Caki2 (cell line): ENCODE measurements around the gene SERPINI2. TPM values are rescaled to one million over a fixed set of nuclear protein-coding genes. Genes with fewer than 3 reads are reported as not detected.
"Not testable (repeated sequence)": the region's sequence is repeated elsewhere in the genome, so short reads cannot be mapped to it uniquely, and the experiment has no call there.

Source experiments
- DNase-seq: peaks from one replicate; pipeline ENCODE4 v3.0.0-alpha.2; 2015; ENCODE audit warnings: low read depth
- in situ Hi-C: cut with HindIII; loops from 2 replicates; pipeline ENCODE4 v1.10.0; 2016; ENCODE audit warnings: low sequenced_read_pairs, low pct_unique_long_range_greater_than_20kb, mixed read lengths
- total RNA-seq: library from RNA; depleted of rRNA; stranded (reverse); fragments of >200 nt; shearing (Covaris generic); gene quantifications from 2 replicates; pipeline ENCODE4 v1.2.3, GENCODE V29; 2014; ENCODE audit warnings: low replicate concordance; rRNA removed

SERPINI2 gene
- total RNA-seq, 1 experiment from 2014 or later = not detected

GRCh38 chr3:167456157-167456799 lies 17.6 kb downstream of the SERPINI2 start:
- no peak for DNase-seq
- in situ Hi-C loops = no loop called here

- in situ Hi-C loops = no loop called here
- DNase-seq = no peak
Measured at GRCh38 chr3:167453815-167454214, 20.0 kb downstream of the SERPINI2 start.

GRCh38 chr3:167451282-167451681 lies 22.6 kb downstream of the SERPINI2 start:
- in situ Hi-C loops = no loop called here
- no peak for DNase-seq

GRCh38 chr3:167450675-167451074 lies 23.2 kb downstream of the SERPINI2 start:
- in situ Hi-C loops = no loop called here
- DNase-seq = no peak

GRCh38 chr3:167450195-167450594 lies 23.6 kb downstream of the SERPINI2 start:
- in situ Hi-C loops = no loop called here
- DNase-seq = no peak

- DNase-seq = no peak
- in situ Hi-C loops = no loop called here
Measured at GRCh38 chr3:167445491-167445890, 28.4 kb downstream of the SERPINI2 start.

- no peak for DNase-seq
- in situ Hi-C loops = no loop called here
Measured at GRCh38 chr3:167441256-167441655, 32.6 kb downstream of the SERPINI2 start.

- in situ Hi-C loops = no loop called here
- DNase-seq = no peak
Measured at GRCh38 chr3:167437428-167438139, 36.3 kb downstream of the SERPINI2 start.

GRCh38 chr3:167426962-167427361 lies 46.9 kb downstream of the SERPINI2 start:
- DNase-seq, in situ Hi-C loops: not testable (repeated sequence)

GRCh38 chr3:167422396-167422795 lies 51.4 kb downstream of the SERPINI2 start:
- in situ Hi-C loops, DNase-seq: not testable (repeated sequence)

- in situ Hi-C loops = no loop called here
- no peak for DNase-seq
Measured at GRCh38 chr3:167409611-167410010, 64.2 kb downstream of the SERPINI2 start.

- DNase-seq = peak; percentile 54
- in situ Hi-C loops = no loop called here
Measured at GRCh38 chr3:167406876-167407492, 66.9 kb downstream of the SERPINI2 start.

- DNase-seq = no peak
- in situ Hi-C loops = no loop called here
Measured at GRCh38 chr3:167397826-167398225, 76.0 kb downstream of the SERPINI2 start.

- in situ Hi-C loops = no loop called here
- no peak for DNase-seq
Measured at GRCh38 chr3:167396075-167396474, 77.8 kb downstream of the SERPINI2 start.

- no peak for DNase-seq
- in situ Hi-C loops = no loop called here
Measured at GRCh38 chr3:167394003-167394402, 79.8 kb downstream of the SERPINI2 start.

Other genes with a start within 250 kb of the SERPINI2 start
- gene ZBBX, start 93.7 kb downstream of the SERPINI2 start, total RNA-seq = 12.2 TPM in 1 of 2 replicates, not detected in the other
- gene WDR49, start 179.9 kb upstream of the SERPINI2 start, total RNA-seq = 1.2 TPM in 1 of 2 replicates, not detected in the other